Stimulated activated CD4-positive, alpha-beta T cell treated with anti-CD3 and anti-CD28 coated beads, TNF-alpha, amount 100 ng/mL, for 4 hours (primary cell): ENCODE data around the gene ENDOV.

Source experiments
- DNase-seq, 3 experiments: peaks; one replicate each; pipeline ENCODE4 v3.0.0-alpha.2; 2020; ENCODE audit warnings: low read depth in 3 of 3

The ENDOV gene

DNA sequence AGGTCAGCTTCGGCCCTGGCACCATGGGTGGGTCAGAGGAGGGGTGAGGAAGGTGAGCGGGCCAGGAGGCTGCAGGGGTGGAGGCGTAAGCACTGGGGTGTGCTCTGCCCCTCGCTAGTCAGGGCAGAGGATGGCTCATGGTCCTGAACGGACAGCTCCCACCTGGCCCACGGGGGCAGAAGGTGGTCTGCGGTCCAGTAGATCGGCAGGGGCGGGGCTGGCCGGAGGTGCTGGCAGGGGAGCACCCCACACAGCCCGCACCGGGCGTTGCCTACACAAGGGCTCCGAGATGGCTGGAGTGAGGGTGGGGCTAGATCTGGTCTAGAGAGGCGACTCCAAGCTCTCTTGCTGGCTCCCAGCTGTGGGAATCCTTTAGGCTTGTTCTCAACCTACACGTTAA is 53.3 kb downstream of the ENDOV start:
- no peak for DNase-seq

DNA sequence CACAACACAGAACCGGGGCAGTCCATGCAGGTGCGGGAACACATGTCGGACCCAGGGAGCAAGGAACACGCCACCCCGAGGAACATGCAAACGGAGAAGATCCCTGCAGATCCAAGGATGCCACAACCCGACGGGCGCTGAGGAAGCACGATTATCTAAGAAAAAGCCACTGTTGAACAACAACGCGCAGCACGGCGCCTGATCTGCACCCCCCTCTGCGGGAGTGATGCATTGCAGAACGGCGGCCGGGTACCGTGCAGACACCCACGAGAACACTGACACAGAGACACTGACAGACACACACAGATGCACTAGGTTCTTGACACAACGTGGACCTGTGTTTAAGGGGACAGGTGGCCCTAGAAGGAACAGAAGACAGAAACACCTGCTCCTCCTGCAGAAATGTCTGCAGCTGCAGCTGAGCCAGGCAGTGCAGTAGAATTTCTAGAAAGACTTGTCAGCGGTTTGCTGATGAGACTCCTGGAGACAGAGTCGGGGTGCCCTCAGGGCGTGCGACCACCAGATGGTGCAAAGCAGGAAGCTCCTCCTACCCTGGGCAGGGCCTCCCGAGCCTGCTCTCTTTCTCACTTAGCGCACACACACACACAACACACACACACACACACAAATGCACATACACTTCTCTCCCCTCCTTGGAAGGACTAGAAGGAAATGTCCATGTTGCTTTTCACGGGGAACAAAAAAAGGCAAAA is 54.0 kb downstream of the ENDOV start:
- DNase-seq = no peak

DNA sequence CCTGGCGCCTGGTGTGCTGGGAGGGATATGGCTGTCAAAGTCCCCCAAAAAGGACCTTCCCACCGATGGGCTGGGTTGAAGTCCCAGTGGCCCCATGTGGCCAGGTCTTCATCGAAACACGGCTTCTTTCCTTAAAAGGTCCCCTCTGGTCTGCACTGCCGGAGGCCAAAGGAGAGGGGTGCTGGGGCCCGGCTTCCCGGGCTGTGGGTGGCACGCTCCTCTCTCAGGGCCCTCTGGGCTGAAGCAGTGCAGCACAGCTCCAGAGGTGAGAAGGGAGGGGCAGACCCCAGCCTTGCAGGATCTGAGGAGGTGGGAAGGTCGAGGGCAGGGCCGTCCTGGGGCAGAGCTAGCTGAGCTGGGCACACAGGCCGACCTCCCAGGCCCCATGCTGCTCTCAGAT is 54.7 kb downstream of the ENDOV start:
- no peak for DNase-seq

DNA sequence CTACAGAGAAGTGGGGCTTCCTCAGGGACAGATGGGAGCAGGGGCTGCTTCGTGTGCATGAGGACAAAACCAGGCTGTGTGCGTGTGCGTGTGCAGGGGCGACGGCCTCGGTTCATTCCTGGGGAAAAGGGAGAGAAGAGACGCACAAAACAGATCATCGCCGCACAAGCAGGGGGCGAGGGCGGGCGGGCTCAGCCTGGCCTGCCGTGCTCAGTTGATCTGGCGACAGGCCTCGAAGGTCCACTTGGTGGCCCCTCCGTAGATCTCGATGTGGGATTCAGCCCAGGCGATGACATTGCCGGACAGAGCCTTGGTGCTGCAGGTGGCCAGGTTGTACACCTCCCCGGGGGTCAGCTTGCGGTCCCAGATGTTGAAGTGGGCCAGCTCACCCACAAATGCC is 55.6 kb downstream of the ENDOV start:
- DNase-seq = no peak

DNA sequence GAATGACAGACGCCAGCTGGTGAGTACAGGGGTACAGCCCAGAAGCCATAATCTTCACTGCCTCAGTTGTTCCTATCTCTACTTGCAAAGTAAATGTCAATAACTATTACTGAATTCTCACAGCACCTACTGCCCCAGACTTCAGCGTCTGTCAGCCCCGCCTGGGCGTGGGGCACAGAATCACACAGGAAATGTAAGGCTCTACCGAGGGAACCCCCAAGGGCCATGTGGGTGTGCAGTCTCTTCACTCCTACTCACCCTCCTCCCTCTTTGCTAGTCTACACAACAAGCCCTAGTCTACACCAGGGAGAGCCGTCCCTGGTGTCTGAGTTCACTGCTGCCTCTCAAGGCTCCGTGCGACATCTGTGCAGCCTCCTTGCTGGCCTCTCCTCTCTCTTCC is 57.0 kb downstream of the ENDOV start:
- DNase-seq = no peak

DNA sequence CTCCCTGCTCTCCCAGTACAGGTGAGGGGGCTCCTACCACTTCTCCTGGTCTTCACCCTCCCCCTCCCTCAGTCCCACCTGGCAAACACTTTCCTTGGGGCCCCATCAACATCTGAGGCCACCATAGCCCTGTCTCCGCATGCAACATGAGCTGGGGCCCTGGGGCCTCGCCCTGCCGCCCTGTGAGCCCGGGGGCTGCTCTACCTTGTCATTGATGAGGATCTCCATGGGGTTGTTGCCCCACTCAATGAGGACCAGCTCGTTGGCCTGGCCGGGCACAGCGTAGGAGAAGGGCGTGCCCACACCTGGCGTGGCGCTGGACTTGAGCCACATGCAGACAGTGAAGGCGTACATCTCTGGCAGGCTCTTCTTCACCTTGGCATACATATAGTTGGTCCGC is 58.0 kb downstream of the ENDOV start:
- no peak for DNase-seq

DNA sequence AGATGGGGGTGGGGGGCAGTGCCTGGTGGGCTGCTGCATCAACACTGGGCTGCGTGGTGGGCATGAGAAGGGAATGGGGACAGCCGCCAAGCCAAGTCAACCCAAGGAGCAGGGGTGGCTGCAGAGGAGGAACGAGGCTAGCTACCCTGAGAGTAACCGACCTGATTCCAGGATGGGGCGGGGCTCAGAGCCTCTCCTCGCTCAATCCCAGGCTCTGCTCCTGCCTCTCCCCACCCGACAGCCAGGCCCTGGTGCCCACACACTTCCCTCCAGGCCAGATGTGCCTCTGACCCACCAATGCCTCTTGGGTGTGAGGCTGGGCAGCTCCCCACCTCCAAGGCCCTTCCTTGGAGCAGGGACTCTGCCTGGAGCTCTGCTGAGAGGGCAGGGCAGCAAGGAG is 58.7 kb downstream of the ENDOV start:
- no peak for DNase-seq

DNA sequence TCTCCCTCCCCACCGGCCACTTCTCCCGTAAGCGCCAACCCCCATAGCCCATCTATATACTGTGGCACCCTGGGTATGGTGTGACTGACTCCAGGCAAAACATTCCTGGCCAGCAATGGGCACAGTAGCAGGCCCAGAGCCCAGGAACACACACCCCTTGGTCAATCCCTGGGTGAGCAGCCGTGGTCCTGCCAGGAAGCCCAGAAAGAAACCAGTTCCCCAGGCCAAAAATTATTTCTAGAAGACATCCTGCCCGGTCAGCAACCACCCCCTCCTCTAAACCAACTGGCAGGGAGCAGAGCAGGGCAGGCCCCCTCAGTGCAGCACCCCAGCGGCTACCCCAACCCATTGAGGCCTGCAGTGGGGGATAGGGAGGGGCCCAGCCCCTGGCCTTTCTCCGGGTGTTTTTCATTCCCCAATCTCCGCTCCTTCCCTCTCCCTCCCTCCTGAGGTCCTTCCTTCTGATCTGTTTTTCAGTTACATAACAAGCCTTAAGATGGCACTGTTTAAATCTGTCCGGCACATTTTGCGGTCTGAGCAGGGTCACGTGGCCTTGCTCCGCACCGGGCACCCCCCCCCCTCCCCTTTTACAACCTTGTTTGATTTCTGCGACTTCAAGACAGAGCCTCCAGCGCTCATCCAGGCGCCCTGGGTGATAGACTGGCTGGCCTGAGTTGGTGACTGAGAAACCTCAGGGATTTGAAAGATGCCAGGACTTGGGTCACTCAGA is 59.4 kb downstream of the ENDOV start:
- DNase-seq = no peak

DNA sequence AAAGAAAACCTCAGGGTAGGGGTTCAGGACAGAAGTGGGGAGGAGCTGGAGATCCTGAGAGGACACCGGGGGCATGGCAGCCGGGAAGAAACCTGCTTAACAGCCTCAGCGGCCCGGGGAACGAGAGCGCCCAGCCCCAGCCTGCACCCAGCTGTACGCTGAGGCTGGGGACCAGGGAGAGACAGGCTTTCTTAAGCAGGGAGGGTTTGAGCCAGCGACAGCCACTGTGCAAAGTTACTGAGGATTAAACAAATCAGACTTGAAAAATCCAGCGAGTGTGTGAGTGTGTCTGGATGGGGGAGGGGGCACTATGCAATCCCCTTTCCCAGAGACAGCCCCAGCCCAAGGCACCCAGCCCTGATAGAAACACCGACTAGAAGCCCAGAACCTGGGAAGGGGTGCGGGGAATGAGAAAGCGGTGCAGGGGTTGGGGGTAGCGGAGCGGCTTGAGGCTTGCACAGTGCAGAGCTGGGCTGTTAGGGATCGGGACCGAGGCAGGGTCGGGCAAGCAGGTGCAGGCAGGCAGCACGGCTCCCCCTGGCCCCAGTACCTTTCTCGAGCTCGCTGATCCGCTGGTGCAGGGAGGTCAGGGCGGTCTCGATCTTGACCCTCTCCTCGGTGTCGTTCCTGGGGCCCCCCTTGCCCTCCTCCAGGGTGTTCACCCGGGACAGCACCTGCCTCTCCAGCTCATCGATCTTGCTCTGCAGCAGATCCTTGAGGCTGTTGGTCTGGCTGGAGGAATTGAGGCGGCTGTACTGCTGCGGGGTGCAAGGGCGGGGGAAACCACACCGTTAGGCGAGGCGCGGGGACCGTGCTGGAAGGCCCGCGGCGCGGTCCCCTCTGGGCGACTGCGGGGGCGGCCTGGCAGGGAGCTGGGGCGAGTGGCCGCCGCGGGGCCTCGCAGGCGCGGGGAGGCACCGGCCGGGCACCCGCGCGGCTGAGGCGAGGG is 60.3 kb downstream of the ENDOV start:
- no peak for DNase-seq

DNA sequence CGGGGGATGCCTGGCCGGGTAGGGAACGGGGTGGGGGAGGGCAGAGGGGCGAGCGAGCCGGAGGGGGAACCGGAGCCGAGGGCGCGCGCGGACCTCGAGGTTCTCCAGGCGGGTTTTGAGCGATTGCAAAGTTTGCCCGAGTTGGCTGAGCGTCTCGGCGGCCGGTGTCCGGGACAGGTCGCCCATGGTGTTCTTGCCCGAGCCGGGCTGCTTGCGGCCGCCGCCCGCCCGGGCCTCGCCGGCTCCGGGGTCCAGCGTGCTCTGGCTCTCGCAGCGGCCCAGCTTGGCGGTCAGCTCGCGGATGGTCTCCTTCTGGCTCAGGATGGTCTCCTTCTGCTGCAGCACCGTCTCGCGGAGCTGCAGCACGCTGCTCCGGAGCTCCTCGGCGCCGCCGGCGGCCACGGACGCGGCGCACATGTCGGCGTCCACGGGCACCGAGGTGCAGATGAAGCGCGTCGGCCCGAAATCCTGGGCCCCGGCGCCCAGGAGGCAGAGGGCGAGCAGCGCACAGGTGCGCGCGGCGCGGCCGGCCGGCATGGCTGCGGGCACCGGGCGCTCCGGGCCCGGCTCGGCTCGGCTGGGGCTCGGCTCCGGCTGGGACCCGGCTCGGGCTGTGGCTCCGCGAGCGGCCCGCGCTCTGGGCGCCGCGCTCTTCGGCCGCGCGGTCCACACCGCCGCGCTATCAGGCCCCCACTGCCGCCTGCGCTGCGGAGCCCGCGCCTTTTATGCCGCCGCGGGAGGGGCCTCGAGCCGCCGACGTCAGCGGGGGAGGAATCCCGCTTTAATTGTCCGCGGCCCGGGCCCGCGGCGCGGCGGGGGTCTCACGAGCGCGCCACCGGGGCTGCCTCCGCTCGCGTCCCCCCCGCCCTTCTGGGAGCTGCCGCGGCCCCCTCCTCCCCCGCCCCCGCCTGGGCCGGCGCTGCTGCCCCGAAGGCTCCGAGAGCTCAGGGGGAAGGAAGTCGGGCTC is 61.2 kb downstream of the ENDOV start, which contains the start of gene NPTX1:
NPTX1 (minus strand) TSS at position 698 of the 967 bp plus-strand sequence; CDS start at position 537, 161 bp downstream.
- no peak for DNase-seq

DNA sequence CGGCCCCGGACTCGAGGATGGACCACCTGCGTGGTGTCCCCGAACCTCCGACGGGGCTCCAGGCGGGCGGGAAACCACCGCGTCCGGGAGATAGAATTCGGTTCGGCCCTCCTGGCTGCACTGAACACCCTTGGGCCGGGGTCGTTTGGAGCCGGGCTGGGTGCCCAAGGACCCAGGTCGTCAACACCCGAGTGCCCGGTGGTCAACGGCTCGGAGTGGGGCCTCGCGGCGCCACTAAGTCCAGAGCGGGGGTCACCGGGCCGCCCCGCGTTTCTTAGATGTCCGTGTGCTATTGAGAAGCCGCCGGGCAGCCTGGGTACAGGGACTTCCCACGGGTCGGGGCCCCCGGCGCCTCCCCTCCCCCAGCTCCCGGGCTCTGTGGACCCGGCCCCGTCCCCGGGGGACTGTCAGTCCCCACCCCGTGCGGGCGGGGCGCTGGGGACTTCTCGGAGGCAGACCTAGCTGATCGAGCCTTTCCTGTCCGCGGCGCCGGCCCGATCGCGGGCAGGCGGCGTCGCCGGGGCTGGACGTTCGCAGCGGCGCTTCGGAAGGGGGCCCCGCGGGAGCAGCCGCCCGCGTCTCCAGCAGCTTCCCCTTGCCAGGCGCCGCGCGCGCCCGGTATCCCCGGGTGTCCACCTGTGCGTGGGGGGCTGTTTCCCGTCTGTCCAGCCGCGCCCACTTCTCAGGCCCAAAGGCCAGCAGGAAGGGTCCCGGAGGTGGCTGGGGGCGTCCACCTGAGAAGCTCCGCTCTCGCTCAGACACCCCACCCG is 62.1 kb downstream of the ENDOV start:
- DNase-seq = no peak

DNA sequence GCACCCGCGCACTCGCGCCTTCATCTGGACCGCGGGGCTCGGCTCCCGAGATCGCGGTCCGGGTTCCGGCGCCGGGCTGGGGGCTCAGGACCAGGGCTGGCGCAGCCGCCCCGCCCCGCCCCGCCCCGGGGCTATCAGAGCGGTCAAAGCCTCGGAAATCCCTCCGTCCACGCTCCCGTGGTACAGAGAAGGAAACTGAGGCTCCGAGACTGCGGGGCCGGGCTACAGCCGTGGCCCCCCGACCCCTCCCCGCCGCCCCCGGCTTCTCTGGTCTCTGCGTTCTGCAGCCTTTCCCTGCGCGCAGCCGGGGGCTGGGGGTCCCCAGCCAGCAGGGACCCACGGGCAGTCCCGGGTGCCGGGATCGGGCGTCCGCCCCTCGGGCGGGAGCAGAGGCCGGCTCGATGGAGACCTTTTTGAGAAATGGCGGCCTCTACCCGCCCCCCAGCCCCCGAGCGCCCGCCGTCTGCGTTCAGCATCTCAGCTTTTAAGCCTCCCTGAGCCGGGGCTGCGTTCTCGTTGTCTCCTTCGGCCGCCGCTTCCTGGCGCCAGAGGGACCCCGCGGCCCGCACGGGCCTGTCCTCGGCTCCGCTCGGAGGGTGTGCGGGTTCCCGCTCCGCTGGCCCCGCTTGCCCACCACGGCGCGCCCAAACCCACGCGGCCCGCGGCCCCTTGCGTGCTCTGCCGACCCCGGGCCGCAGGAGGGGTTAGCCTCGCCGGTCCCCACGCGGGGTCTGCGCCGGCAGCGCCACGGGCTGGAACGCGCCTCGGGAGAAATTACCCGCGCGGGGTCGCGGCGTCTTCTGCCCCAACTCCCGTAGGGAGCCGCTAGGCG is 62.9 kb downstream of the ENDOV start:
- DNase-seq = no peak

DNA sequence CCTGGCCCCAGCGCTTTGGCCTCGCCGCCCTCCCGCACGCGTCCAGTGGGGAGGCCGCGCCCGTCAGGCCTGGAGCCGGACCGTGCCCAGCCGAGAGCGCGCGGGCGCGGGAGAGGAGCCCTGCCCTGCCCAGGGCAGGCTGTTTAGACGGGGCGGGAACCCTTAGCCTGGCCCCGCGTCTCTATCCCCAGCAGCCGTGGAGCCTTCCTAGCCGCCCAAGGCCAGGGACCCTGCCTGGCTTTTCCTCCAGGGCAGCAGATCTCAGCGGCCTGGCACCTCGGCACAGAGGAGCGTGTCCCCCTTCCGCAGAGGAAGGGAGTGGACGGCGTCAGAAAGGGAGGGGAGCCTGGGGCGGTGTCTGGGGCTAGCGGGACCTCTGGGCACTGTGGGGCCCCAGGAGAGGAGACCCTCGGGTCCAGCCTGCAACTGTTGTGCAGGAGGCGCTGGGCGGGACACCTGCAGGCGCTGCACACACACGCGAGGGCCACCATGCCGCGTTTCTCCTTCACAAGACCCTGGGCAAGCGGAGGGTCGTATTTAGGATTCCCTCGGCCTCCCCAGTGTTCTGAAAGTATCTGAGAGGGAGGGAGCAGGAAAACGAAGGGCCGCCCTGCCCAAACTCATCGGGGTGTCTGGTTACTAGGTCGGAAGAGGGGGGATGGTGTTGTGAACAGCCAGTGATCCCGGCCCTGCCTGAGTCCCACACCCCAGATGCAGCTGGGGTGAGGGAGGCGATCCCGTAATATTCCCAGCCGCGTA is 63.7 kb downstream of the ENDOV start:
- DNase-seq = no peak

DNA sequence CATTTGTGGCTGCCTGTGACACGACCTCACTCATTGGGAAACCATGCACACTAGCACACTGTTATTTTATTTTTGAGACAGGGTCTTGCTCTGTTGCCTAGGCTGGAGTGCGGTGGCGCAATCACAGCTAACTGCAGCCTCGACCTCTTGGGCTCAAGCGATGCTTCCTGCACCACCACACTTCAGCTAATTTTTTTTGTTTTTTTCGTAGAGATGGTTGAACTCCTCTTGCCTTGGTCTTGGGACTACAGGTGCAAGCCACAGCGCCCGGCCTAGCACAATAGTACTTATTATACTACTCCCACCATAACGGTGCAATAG is 64.2 kb downstream of the ENDOV start:
- DNase-seq = no peak

DNA sequence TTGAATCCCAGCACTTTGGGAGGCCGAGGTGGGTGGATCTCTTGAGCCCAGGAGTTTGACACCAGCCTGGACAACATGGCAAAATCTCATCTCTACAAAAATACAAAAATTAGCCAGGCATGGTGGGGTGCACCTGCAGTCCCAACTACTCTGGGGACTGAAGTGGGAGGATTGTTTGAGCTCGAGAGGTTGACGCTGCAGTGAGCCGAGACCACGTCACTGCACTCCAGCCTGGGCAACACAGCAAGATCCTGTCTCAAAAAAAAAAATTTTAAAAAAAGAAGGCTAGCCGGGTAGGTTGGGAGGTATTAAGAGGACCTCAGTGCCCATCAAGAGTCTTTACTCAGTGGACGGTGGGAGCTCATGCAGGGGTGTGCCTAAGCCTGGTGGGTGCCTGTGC is 65.3 kb downstream of the ENDOV start:
- DNase-seq = no peak

DNA sequence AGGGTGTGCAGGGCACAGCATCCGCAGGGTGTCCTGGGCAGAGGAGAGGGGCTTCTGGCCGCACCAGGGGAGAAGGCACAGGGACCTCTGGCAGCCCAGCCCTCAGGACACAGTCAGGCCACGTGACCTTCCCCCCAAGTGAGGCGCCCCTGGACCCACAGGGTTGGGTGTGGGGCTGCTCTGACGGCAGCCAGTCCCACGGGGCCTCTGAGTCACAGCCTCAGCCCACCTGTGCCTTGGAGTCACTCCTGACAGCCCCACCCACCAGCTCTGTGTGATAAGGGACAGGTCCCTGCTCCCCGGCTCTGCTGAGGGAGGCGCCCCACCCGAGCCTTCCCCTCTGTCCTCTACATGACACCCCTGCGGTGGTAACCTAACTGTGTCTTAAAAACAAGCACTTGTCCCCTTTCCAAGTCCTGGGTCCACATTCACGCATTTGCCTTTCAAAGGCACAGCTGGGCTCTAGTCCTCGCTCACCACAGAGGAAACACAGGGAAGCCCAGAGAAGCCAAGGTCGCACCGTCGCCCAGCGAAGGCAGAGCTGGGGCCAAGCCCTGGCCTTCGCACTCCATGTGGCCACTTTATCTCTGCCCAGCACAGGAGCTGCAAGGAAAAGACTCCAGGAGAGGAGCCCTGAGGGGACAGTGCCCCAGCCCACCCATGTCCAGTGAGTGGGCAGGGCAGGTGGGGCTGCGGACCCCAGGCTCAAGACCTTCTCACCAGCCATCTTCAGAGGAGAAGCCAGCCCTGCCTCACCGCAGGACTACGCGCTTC is 66.5 kb downstream of the ENDOV start:
- DNase-seq = no peak

DNA sequence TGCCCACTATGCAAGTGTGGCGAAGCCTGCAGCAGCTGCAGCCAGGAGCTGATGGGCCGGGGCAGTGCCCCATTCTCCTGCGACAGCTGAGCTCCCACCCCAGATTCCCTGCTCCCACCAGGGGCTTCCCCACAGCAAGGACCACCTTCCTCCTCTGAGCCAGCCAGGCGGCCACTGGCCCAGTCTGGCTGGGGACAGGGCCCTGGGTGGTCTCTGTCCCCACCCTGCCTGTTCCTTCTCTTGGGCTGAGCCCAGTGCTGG is 67.0 kb downstream of the ENDOV start:
- no peak for DNase-seq

DNA sequence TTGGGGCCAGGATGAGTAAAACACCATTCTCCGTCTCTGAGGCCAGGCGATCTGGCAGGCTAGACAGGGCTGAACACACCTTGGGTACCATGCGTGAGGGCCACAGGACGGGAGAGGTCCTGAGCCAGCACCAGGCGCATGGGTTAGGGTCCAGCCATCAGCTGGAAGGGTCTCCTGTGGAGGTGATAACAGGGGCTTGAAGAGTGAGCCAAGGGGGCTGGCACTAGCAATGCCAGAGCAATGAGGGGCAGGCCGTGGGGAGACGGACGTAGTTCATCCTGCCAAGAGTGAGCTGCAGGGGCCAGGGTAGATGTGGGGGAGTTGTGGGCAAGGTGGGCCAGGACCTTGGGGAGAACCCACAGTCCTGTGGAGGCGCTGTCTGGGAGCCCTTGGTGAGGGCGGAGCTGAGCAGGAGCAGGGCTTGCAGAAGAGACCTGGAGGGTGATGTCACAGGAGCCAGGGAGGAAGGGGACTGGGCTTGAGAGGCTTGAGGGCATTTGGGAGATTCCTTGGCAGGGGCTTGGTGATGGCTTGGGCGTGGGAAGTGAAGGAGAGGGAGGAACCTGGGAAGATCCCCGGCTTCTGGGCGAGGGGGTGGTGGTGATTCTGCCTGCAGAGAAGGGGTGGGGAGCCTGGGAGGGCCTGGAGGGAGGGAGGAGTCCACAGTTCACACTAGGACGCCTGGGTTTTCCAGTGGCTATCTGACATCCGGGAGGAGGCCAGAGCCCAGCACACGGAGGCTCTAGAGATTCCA is 67.8 kb downstream of the ENDOV start:
- no peak for DNase-seq
